Measurements from ENCODE around the gene EXOC4.

- TF ChIP-seq CTCF (IDR thresholded peaks at IDR 0.05) (no peak), POLR2AphosphoS5 (IDR thresholded peaks at IDR 0.05) (no peak), POLR2A (IDR thresholded peaks at IDR 0.05) (no peak)
These were observed 102.9 kb downstream of the EXOC4 start for GRCh38 chr7:133355822-133356221.
